ENCODE measurements around the gene CNDP1.

The CNDP1 gene

GRCh38 chr18:74525741-74526140, 8.6 kb upstream of the CNDP1 start:
- Histone ChIP-seq H3K4me1 (ENCODE audit: control insufficient read depth, insufficient read depth, low read length) (no peaks in the 10 kb centered on the region), H3K4me3 (ENCODE audit: low read depth, low read length) (no peak overlapping the region), H3K9me3 (ENCODE audit: control insufficient read depth, insufficient read depth, low read depth, low read length) (no peaks in the 10 kb centered on the region), H3K36me3 (ENCODE audit: control insufficient read depth in 2 of 2, insufficient read depth in 1 of 2, low read length in 2 of 2) (no peaks in the 10 kb centered on the region; a peak in 1 of 3 replicates), H3K27ac (ENCODE audit: extremely low read depth, low read depth, low read length) (no peak overlapping the region)
- ChIA-PET CTCF (interaction anchor here (0.6 kb wide), 1 partner anchor 172 kb away, joined by 3 read pairs; no protein-coding TSS in a partner anchor), POLR2A (no interaction called here)
- TF ChIP-seq ZIC2 (tag by site-specific recombination; IDR thresholded peaks at IDR 0.05) (peak; percentile 21; the same call in 1 of the 2 replicates), ZNF423 (tag by site-specific recombination; IDR thresholded peaks at IDR 0.05) (no peak)

GRCh38 chr18:74526488-74526887, 7.8 kb upstream of the CNDP1 start:
- no peaks in the 10 kb centered on the region for H3K9me3 ChIP-seq (ENCODE audit: control insufficient read depth, insufficient read depth, low read depth, low read length)
- no peaks in the 10 kb centered on the region; a peak in 1 of 3 replicates for H3K36me3 ChIP-seq (ENCODE audit: control insufficient read depth in 2 of 2, insufficient read depth in 1 of 2, low read length in 2 of 2)
- H3K4me3 ChIP-seq (ENCODE audit: low read depth, low read length), result no peak overlapping the region
- POLR2A ChIA-PET, result no interaction called here
- CTCF ChIA-PET, result no interaction called here
- TF ChIP-seq ZNF148 (tag by site-specific recombination; IDR thresholded peaks at IDR 0.05; ENCODE audit: borderline replicate concordance), result no peak
- H3K27ac ChIP-seq (ENCODE audit: extremely low read depth, low read depth, low read length), result no peak overlapping the region
- no peaks in the 10 kb centered on the region for H3K4me1 ChIP-seq (ENCODE audit: control insufficient read depth, insufficient read depth, low read length)

- H3K36me3 ChIP-seq (ENCODE audit: control insufficient read depth in 2 of 2, insufficient read depth in 1 of 2, low read length in 2 of 2), result no peaks in the 10 kb centered on the region; a peak in 1 of 3 replicates
- TF ChIP-seq ZNF132 (tag by site-specific recombination; IDR thresholded peaks at IDR 0.05; ENCODE audit: borderline replicate concordance), result no peak
- TF ChIP-seq SP7 (tag by site-specific recombination; IDR thresholded peaks at IDR 0.05), result no peak
- TF ChIP-seq ZNF76 (tag by site-specific recombination; IDR thresholded peaks at IDR 0.05; ENCODE audit: borderline replicate concordance, low read depth), result no peak
- no peak for TF ChIP-seq BCL11B (tag by site-specific recombination; IDR thresholded peaks at IDR 0.05; ENCODE audit: low read depth)
- TF ChIP-seq ZNF398 (tag by site-specific recombination; IDR thresholded peaks at IDR 0.05), result no peak
- no peak for TF ChIP-seq ZNF184 (tag by site-specific recombination; IDR thresholded peaks at IDR 0.05)
- no peak for TF ChIP-seq ZNF776 (tag by site-specific recombination; IDR thresholded peaks at IDR 0.05; ENCODE audit: borderline replicate concordance)
- TF ChIP-seq ZNF707 (tag by site-specific recombination; IDR thresholded peaks at IDR 0.05), result no peak
- no peak for TF ChIP-seq ZNF837 (tag by site-specific recombination; IDR thresholded peaks at IDR 0.05)
- TF ChIP-seq ZNF692 (tag by site-specific recombination; IDR thresholded peaks at IDR 0.05), result no peak
- no peak for TF ChIP-seq ZNF791 (tag by site-specific recombination; IDR thresholded peaks at IDR 0.05)
- no peak for TF ChIP-seq KLF9 (tag by site-specific recombination; IDR thresholded peaks at IDR 0.05; ENCODE audit: low read depth)
- no peak for TF ChIP-seq ZNF391 (tag by site-specific recombination; IDR thresholded peaks at IDR 0.05; ENCODE audit: borderline replicate concordance, low read depth)
- TF ChIP-seq HOXC10 (CRISPR knock-in tag; IDR thresholded peaks at IDR 0.05), result no peak
- ChIA-PET POLR2A (no interaction called here), CTCF (no interaction called here)
- H3K4me1 ChIP-seq (ENCODE audit: control insufficient read depth, insufficient read depth, low read length), result no peaks in the 10 kb centered on the region
- no peak overlapping the region for H3K27ac ChIP-seq (ENCODE audit: extremely low read depth, low read depth, low read length)
- H3K9me3 ChIP-seq (ENCODE audit: control insufficient read depth, insufficient read depth, low read depth, low read length), result no peaks in the 10 kb centered on the region
- H3K4me3 ChIP-seq (ENCODE audit: low read depth, low read length), result no peak overlapping the region
Measured at GRCh38 chr18:74528478-74528877, 5.8 kb upstream of the CNDP1 start.

Measured in HEK293 (cell line).